ENCODE data around the gene PRKG1.

Gene PRKG1

DNA sequence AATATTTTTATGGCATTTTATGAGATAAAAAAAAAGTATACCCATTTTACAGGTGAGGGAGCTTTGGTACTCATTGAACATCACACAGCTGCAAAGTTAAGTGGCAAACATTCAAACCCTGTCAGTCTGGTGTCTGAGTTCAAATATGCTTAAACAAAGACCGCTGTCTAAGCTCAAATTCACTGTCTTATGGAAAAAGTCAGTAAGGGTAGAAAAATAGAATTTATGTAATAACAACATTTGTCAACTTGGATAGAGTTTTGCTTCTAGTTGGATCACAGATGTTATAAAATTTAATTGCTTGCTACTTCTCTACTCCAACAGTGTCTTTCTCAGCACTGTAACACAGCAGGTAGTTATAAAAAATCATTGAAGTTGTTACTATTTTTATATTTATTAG lies 786.8 kb downstream of the PRKG1 start:
- no peak for DNase-seq

- peak in 1 of 2 donors; percentile 0 for DNase-seq
Measured at GRCh38 chr10:51861731-51862130, 787.4 kb downstream of the PRKG1 start.

DNA sequence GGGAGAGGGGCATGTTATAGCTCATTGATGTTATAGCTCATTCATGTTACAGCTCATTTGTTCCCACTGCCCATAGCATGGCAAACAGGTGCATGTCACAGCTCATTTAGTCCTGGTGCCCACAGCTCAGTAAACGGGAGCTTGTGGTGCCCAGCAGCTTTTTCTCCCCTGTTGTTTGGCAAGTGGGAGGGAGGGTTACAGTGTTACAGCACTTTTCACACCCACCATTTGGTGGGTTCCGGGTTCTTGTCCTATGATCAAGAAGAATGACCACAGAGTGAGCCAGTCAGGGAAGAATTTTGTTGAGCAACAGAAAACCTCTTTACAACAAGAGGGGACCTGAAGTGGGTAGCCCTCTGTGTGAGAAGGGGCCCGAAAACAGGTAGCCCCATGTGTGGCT lies 787.9 kb downstream of the PRKG1 start:
- no peak for DNase-seq

- no peak for DNase-seq
Measured at GRCh38 chr10:51867956-51868355, 793.7 kb downstream of the PRKG1 start.

GRCh38 chr10:51874131-51874530 lies 799.8 kb downstream of the PRKG1 start:
- no peak for DNase-seq

DNA sequence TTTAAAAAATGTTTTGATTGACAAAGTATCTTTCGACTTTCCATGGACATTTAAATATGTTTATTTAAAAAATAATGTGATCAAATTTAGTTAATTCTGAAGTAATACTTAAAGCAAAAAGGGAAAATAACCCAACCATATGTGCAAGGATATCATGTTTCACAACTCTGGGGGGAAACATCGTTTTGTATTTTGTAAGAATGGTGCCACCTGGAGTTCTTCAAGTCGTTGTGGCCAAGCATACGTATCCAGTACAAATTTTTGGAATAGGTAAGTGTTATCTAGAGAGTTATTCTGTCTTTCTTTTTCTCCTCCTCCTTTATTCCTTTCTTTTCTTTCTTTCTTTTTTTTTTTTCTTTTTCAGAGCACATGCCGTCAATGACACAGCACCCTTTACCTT lies 801.3 kb downstream of the PRKG1 start:
- no peak for DNase-seq

- DNase-seq = no peak
Measured at GRCh38 chr10:51876503-51876902, 802.2 kb downstream of the PRKG1 start.

DNA sequence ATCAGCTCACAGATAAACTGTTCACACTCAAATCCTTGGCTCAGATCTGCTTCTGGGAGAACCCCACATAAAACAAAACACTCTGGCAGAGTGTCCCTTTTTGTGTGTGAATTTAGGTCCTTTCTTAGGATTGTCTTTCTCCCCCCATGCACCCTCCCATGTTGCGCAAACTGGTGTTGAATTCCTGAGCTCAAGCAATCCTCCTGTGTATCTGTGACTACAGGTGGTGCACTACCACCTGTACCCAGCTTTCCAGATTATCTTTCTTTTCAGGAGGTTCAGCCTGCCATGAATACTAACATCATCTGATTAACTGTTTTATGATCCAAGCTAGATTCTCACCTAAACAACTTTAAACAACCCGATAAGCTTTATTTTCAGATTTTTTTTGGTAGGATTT lies 802.7 kb downstream of the PRKG1 start:
- no peak for DNase-seq

GRCh38 chr10:51877636-51878035 lies 803.3 kb downstream of the PRKG1 start:
- DNase-seq = no peak

GRCh38 chr10:51878695-51879094 lies 804.4 kb downstream of the PRKG1 start:
- no peak for DNase-seq

DNA sequence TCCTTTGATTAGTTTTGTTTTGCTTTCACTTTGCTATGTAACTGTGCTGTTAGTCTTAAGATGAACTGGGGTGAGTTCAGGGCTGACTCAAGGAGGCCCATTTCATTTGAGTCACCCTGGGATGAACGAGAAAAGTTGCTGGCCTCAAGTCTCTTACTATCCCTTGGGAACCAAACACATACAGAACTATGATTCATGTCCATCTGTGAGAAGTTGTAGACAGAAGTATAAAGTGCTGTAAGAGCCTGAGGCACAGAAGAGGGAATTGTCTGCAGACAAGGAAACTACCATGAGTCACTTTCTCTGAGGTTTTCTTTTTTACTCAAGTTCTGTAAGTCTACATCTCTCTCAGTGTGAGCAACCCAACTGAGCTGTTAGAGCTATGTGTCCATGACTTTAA lies 805.0 kb downstream of the PRKG1 start:
- peak in 1 of 2 donors; percentile 0 for DNase-seq

DNA sequence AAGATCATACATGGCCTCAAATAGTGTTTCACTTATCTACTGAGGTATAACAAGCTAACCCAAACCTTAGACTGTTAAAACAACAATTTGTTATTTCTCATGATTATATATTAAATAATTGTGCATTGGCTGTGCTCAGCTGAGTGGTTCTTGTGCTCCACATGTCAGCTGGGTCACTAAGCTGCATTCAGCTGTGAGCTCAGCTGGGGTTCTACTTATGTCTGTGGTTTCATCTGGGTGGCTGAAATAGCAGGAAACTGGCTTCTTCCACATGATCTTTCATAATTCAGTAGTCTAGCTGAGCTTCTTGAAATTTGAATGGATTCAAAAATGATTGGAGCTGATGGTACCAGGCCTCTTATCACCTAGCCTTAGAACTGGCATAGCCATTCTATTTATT lies 806.9 kb downstream of the PRKG1 start:
- no peak for DNase-seq

DNA sequence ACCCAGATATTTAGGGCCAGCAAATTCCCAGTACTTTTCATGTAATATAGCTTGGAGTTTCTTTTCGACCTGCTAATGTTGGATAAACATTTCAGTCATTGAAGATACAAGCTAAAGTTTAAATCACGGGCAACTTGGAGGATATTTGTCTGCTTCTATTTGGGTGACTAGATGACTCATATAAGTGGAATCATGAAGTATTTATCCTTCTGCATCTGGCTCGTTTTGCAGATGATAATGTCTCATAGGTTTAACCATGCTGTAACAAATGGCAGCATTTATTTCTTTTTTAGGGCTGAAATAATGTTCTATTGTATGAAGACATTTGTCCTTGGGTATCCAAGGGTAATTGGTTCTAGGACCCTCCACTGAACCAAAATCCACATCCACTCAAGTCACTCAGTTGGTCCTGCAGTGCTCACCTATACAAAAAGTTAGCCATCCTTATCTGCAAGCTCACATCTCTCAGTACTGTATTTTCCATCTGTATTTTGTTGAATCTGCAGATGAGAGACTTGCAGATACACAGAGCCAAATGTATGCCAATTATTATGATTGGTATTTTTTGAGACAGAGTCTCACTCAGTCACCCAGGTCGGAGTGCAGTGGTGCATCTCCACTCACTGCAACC lies 812.3 kb downstream of the PRKG1 start:
- DNase-seq = no peak

DNA sequence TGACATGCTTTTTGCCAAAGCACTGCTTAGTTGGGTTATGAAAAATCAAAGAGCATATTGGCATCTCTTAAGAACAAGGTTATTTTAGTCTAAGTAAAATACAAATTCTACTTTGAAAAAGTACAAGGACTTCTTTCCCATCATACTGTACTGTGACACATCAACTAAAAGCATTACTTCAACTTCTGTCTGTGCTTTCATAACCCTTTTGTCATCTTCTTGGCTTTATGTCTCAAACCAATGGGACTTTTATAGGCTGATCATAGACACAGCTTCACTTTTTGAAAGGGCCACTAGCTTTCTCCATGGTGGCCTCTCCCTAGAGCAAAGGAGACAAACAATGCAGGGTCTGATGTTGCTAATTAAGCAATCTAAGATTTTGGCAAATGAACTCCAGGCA lies 814.0 kb downstream of the PRKG1 start:
- no peak for DNase-seq

DNA sequence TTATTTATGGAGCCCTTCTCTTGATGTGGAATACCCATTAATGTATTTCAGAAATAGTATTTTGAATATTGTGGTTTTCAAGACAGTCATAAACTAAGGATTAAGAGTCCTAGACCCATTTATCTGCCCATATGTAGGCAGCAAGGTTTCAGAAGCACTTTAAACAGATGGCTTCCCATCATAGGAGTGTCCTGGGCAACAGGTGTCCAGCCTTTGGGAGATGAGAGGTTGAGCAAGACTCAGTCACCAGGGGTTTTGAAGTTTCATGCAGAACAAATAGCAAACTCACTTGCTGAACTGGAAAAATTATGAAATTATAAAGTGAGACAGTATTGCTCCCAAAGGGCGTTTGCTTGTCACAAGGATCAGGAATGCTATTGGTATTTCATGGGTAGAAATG lies 818.0 kb downstream of the PRKG1 start:
- DNase-seq = no peak

DNA sequence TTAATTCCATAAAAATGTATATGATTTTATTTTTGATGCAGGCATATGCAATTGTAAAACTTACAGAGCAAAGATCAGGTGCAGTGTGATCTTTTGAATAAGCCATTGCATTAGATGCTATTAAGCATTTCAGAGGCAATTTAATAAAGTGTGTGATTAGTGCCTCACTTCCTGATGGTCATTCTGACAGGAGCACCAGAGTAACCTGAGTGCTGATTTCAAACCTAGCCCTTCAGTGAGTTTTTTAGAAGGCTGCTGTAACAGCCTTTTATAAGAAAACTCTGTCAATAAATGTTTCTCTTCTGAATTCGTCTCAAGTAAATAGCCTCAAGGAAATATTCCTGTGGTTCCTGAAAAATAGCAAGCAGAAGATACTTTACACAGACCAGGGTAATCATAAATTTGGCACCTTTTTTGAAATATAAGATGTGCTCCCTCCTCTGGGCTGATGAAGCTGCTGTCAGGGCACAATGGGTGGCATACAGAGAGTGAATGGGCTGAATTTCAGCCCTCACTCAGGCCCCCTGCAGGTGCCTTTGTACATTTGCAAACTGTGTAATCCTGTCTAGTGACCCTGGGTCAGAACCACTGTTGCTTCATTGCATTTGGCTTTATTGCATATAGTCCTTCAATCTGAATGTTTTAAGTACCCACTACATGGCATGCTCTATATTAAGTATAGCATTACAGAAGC lies 818.8 kb downstream of the PRKG1 start:
- DNase-seq = no peak

- no peak for DNase-seq
Measured at GRCh38 chr10:51894771-51895578, 820.7 kb downstream of the PRKG1 start.

GRCh38 chr10:51896849-51897248 lies 822.6 kb downstream of the PRKG1 start:
- DNase-seq = no peak

- no peak for DNase-seq
Measured at GRCh38 chr10:51897560-51897959, 823.3 kb downstream of the PRKG1 start.

DNA sequence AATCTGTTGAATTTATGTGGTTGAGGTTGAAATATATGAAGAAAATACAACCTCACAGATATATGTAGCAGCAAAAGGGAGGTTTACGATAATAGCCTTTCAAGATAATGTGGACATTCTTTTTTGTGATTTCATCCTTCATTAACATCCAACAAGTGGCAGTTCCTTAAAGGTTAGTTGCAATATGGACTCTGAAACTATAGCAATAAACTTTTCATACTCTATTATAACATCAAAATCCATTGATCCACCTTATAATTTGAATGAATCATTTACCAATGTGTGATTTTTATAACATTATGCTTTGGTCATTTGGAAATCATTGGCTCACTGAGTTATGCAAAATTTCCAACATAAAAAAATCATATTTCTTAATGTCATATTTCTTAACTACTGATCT lies 825.9 kb downstream of the PRKG1 start:
- DNase-seq = no peak

GRCh38 chr10:51903675-51904074 lies 829.4 kb downstream of the PRKG1 start:
- DNase-seq = no peak

DNA sequence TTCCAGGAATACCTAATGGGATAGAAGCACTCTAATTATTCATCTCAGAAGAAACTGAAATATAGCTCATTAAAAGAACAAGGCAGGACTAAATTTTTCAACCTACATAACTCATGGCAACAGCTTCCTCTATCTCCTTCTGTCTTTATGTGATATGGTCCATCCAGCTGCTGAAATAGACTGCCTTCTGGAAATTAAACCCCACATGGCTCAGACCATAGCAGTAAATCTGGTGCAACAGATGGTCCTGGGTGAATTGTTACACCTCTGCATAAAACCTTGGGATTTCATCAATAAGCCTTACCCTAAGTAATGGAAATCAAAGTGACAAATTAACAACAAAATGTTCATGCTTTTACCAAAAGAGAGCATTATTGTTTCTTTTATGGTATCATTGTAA lies 830.7 kb downstream of the PRKG1 start:
- no peak for DNase-seq

DNA sequence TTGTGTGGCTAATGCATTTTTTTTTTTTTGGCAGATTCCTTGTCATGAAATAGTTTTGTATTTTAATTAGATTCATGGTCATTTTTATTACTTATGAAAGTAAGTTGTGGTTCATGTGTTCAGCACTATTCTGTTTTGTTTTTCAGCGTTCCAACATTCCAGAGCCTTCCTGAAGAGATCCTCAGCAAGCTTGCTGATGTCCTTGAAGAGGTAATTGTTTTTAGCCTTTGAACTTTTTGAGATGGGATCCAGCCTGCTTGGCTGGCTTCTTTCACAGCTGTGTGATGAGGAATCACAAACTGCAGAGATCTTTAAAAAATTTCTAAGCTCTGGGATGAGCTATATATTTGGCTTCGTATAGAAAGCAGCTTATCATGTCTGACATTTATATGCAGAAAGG lies 833.1 kb downstream of the PRKG1 start:
- no peak for DNase-seq

- no peak for DNase-seq
Measured at GRCh38 chr10:51910189-51910588, 835.9 kb downstream of the PRKG1 start.

Measured in CD4-positive, alpha-beta T cell treated with Interleukin-1 beta for 1 hour (primary cell).